Pancreas (tissue), 10 donors: ENCODE results near the gene LST1. TPM values are rescaled to one million over a fixed set of nuclear protein-coding genes. Genes with fewer than 3 reads are reported as not detected.
"Not testable (repeated sequence)": the region's sequence is repeated elsewhere in the genome, so short reads cannot be mapped to it uniquely, and the experiment has no call there.

ENCODE experiments used
- ATAC-seq, 4 donors: fragments of 200-7000 bp; cut with Tn5 transposase; one replicate each; pipeline versions ENCODE4 v1.8.0 to v1.9.1; 2020; ENCODE audit warnings: mild to moderate bottlenecking in 4 of 4, moderate library complexity in 4 of 4
- DNase-seq, 6 donors: peaks; one replicate each; pipeline ENCODE4 v3.0.0-alpha.2; 2020
- FAIRE-seq: peaks from 2 replicates; lab custom pipeline; 2012; peaks lifted over from hg19 to GRCh38; lab: Jason Lieb, UNC
- H3K27ac ChIP-seq, 4 donors: fragments of 200-600 bp; sonication (generic); 1 replicate in 3 of 4; 2 replicates in 1 of 4; pipeline versions ENCODE4 v1.5.0 to v1.8.0; 2020
- H3K27me3 ChIP-seq, 4 donors: fragments of 200-600 bp; one replicate each; pipeline ENCODE4 v1.8.0; 2021
- H3K36me3 ChIP-seq, 3 donors: fragments of 200-600 bp; sonication (generic) in 1 of 3; one replicate each; pipeline versions ENCODE4 v1.5.0 to v1.8.0; 2020 to 2021
- H3K4me1 ChIP-seq, 3 donors: fragments of 200-600 bp; one replicate each; pipeline ENCODE4 v1.8.0; 2021
- H3K4me3 ChIP-seq, 4 donors: fragments of 200-600 bp; sonication (generic) in 2 of 4; one replicate each; pipeline versions ENCODE4 v1.5.0 to v1.8.0; 2020 to 2021
- H3K9me3 ChIP-seq, 4 donors: fragments of 200-600 bp; one replicate each; pipeline ENCODE4 v1.8.0; 2021
- CTCF ChIP-seq, 4 donors: fragments of 200-600 bp; sonication (generic) in 3 of 4; IDR thresholded peaks; one replicate each; pipeline versions ENCODE4 v1.5.0 to v1.8.0; 2021; ENCODE audit warnings: antibody characterized with exemption in 4 of 4
- WGBS, 2 donors: extraction: QIAGEN DNeasy Blood & Tissue Kit; methylation state at CpG; one replicate each; pipeline ENCODE4 v1.1.7; 2013; 5-methylcytosine and 5-hydroxymethylcytosine counted together
- intact Hi-C, 3 donors: fragments of 100-400 bp; cut with DNase I; formaldehyde crosslinking; loops; one replicate each; pipeline versions ENCODE4 v1.11.1 to v1.14.2; 2022
- polyA plus RNA-seq, 2 donors: library from polyadenylated mRNA; stranded (reverse); fragments of 200-250 nt; gene quantifications; one replicate each; pipeline ENCODE4 v1.2.3, GENCODE V29; 2013
- total RNA-seq, 6 donors: library from RNA; stranded (reverse); fragmentation: NEBNext Ultra II Directional in 4 of 6; extraction: Animal tissue kit (Norgen Biotek cat#: 25700) in 4 of 6; gene quantifications; one replicate each; pipeline versions ENCODE4 v1.2.1 to v1.2.4, GENCODE V29; 2021 to 2023
- donor health status: healthy with polysubstance abuse.
- donor health status: DM: no; HTN: no; CAD: no; lungs with moderate emphysema.
- donor health status: DM: no; HTN: no; CAD: no.
- donor health status: control.
- donor health status: control.
- donor health status: Bipolar disorder and iron deficiency.
- donor health status: DM: yes; HTN: yes; CAD: no.
- donor health status: DM: no; HTN: no; CAD: no.
- donor health status: DM: no; HTN: no; CAD: no.
- donor health status: DM: yes; HTN: yes; CAD: no.

LST1 gene
- total and polyA plus RNA-seq, 8 donors, result 0.56 to 12.9 (median 4.7) TPM

DNA sequence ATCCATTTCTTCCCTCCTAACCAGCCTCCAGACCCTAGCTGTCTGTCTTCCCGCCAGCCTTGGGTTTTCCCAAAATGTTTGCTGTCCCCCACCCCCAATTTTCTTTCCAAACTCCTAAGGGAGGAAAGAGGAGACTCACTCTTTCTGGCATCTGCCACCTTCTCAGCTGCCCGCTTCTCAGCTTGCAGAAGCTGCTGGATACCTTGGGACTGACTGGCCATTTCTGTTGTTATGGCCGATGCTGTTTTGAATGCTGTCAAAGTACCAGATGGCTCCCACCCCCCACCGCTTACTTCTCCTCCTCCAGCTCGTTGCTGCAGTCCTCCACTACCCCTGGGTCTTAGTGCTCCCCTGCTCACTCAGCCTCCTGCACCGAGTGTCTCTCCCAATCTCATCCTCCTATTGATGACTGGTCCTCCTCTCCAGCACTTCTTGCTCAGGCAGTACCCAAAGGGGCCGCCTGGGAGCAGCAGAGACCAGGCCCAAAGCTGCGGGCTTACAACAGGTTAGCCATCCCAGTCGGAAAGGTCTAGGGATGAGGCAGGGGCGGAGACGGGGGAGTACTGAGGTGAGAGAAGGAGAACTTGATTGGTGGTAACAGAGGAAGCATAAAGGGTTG is 39.6 kb upstream of the LST1 start, which contains the start of gene ATP6V1G2:
ATP6V1G2 (minus strand) TSS at position 270 of the 619 bp plus-strand sequence; CDS start at position 221, 49 bp downstream.
- peaks cover 11 to 17% (median 16%) of the 10 kb centered on the region in 3 donors for H3K4me1 ChIP-seq
- intact Hi-C loops, result loop anchor here in 2 of 3 donors (5.0 kb wide), 1 partner anchor 51 kb away; no protein-coding TSS in a partner anchor
- no peaks in the 10 kb centered on the region for H3K9me3 ChIP-seq
- H3K27me3 ChIP-seq, result no peaks in the 10 kb centered on the region
- ATAC-seq, result peak; percentile 75 to 87 (median 81)
- H3K27ac ChIP-seq, result peak within 1 kb of the TSS; percentile 28 to 79 (median 45)
- peak within 1 kb of the TSS; percentile 13 to 41 (median 36) for H3K4me3 ChIP-seq
- WGBS, 2 donors, result 10 to 12% methylated on average over 11 of the region's 11 CpGs
- peaks cover 0 to 4% (median 0%) of the 10 kb centered on the region in 3 donors for H3K36me3 ChIP-seq
- TF ChIP-seq CTCF (IDR thresholded peaks at IDR 0.05), result peak; percentile 76 to 91 (median 84)
- no peak for FAIRE-seq
- DNase-seq, result peak; percentile 81 to 92 (median 88)

DNA sequence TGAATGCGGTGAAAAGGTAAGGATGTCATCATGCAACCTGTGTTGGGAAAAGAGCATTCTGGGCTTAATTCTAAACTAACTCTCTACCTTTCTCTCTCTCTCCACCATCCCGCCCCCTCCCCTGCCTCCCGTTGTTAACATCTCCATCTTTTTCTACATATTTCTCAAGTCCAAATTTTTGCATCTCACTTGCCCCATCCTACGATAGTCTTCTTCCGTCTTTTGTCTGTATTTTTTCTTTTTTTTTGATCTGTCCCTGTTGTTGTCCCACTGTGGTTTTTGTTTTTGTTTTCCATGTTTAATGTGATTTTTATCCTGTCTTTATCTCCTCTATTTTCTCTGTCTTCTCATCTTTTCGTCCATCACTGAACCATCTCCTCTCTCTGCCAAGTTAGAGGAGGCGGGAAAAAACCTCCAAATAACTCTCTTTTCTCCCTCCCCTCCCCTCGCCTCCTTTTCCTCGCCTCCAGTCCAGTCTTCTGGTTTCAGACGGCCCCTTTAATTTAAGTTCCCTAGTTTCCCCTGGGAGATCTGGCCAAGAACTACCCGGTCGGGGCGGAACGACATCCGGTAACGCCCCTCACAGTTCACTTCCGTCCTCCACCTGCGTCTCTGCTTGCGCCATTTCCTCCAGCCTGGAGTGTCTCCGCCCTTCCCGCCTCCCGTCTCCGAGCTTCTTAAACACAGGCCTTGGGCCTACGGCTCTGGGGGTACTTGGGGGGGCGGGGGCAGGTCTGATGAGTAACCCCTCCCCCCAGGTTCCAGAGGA is 38.9 kb upstream of the LST1 start, which contains the start of gene NFKBIL1:
NFKBIL1 (plus strand) TSS at position 651 of the 769 bp plus-strand sequence; CDS start at position 738, 87 bp downstream.
- Histone ChIP-seq H3K4me3 (peak within 1 kb of the TSS; percentile 13 to 41 (median 36)), H3K36me3 (peaks cover 0 to 4% (median 0%) of the 10 kb centered on the region in 3 donors), H3K9me3 (no peaks in the 10 kb centered on the region), H3K27ac (peak within 1 kb of the TSS; percentile 28 to 79 (median 45)), H3K4me1 (peaks cover 11 to 17% (median 16%) of the 10 kb centered on the region in 3 donors), H3K27me3 (no peaks in the 10 kb centered on the region)
- intact Hi-C loops, result loop anchor here in 2 of 3 donors (5.0 kb wide), 1 partner anchor 50 kb away; no protein-coding TSS in a partner anchor
- ATAC-seq, result peak; percentile 94 to 97 (median 94)
- WGBS, 2 donors, result 0% methylated on average over 25 of the region's 25 CpGs
- peak; percentile 84 to 95 (median 92) for DNase-seq
- peak in 1 of 4 donors; percentile 10 for TF ChIP-seq CTCF (IDR thresholded peaks at IDR 0.05)
- FAIRE-seq, result no peak

DNA sequence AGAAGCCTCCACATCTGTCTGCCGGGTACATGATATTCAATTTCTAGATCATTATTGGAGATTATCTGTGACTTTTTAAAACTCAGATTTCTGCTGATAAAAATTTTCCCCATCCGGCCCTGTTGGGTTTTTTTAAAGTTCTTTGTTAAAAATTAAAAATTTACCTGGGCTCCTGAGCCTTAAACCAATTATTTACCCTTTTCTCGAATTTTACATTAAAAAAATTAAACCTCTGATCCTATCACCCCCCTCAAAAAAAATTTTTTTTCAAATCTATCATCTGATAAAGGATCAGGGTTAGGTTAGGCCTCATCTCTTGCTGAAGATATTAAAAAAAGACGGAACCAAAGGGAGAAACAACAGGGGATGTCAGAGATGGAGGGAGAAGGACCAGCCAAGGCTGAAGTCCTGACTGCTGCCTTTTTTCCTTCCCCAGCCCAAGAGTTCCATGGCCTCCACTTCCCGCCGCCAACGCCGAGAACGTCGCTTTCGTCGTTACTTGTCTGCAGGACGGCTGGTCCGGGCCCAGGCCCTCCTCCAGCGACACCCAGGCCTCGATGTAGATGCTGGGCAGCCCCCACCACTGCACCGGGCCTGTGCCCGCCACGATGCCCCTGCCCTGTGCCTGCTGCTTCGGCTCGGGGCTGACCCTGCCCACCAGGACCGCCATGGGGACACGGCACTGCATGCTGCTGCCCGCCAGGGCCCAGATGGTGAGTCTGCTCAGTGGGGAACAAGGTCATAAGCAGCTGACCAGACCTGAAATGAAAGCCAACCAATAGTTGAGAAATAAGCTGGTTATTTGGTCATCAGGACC is 38.1 kb upstream of the LST1 start:
- Histone ChIP-seq H3K27ac (peak overlapping the region; percentile 28 to 79 (median 45)), H3K36me3 (peaks cover 0 to 4% (median 0%) of the 10 kb centered on the region in 3 donors), H3K4me3 (peak overlapping the region; percentile 13 to 41 (median 36)), H3K27me3 (no peaks in the 10 kb centered on the region), H3K4me1 (peaks cover 8 to 15% (median 12%) of the 10 kb centered on the region in 3 donors), H3K9me3 (no peaks in the 10 kb centered on the region)
- WGBS, 2 donors, result 61 to 71% methylated on average over 23 to 24 of the region's 24 CpGs
- TF ChIP-seq CTCF (IDR thresholded peaks at IDR 0.05), result no peak
- no peak for ATAC-seq
- intact Hi-C loops, result loop anchor here in 2 of 3 donors (5.0 kb wide), 1 partner anchor 49 kb away; no protein-coding TSS in a partner anchor
- FAIRE-seq, result no peak
- peak in 3 of 6 donors; percentile 44 to 67 (median 62) for DNase-seq

- no peak for ATAC-seq
- Histone ChIP-seq H3K27me3 (no peaks in the 10 kb centered on the region), H3K27ac (no peak overlapping the region), H3K4me3 (peak overlapping the region in 2 of 4 donors; percentile 41), H3K9me3 (no peaks in the 10 kb centered on the region), H3K36me3 (peaks cover 0 to 4% (median 0%) of the 10 kb centered on the region in 3 donors), H3K4me1 (peaks cover 7 to 12% (median 9%) of the 10 kb centered on the region in 3 donors)
- 90 to 98% methylated on average over 2 of the region's 2 CpGs for WGBS, 2 donors
- no peak for TF ChIP-seq CTCF (IDR thresholded peaks at IDR 0.05)
- intact Hi-C loops, result loop anchor here in 2 of 3 donors (5.0 kb wide), 1 partner anchor 49 kb away; no protein-coding TSS in a partner anchor
- DNase-seq, result no peak
- no peak for FAIRE-seq
Measured at GRCh38 chr6:31548544-31548873, 37.6 kb upstream of the LST1 start.

- WGBS, 2 donors, result 61 to 75% methylated on average over 4 to 5 of the region's 5 CpGs
- peak in 1 of 6 donors; percentile 46 for DNase-seq
- not testable (repeated sequence) for H3K4me3 ChIP-seq
Measured at GRCh38 chr6:31551371-31551770, 34.7 kb upstream of the LST1 start.

More at GRCh38 chr6:31551371-31551770, 34.7 kb upstream of the LST1 start:
- H3K4me1 ChIP-seq, result peaks cover 7 to 12% (median 9%) of the 10 kb centered on the region in 3 donors
- H3K27me3 ChIP-seq, H3K9me3 ChIP-seq, H3K36me3 ChIP-seq, intact Hi-C loops, ATAC-seq, H3K27ac ChIP-seq, FAIRE-seq: not testable (repeated sequence)
